Activated CD4-positive, alpha-beta T cell treated with anti-CD3 and anti-CD28 coated beads for 48 hours (primary cell): ENCODE measurements around the gene SERPINE3.

ENCODE experiments used
- DNase-seq: peaks from one replicate; pipeline ENCODE4 v3.0.0-alpha.2; 2020

SERPINE3 gene

GRCh38 chr13:51364404-51365008, 25.0 kb downstream of the SERPINE3 start:
- DNase-seq, result no peak

GRCh38 chr13:51370116-51370515, 30.6 kb downstream of the SERPINE3 start:
- no peak for DNase-seq

GRCh38 chr13:51370811-51371210, 31.3 kb downstream of the SERPINE3 start:
- no peak for DNase-seq

GRCh38 chr13:51371768-51372399, 32.4 kb downstream of the SERPINE3 start:
- DNase-seq, result no peak

GRCh38 chr13:51373451-51373850, 34.0 kb downstream of the SERPINE3 start:
- DNase-seq, result no peak

- DNase-seq, result no peak
These were observed 40.8 kb downstream of the SERPINE3 start for GRCh38 chr13:51380269-51380668.

GRCh38 chr13:51385114-51385513, 45.6 kb downstream of the SERPINE3 start:
- DNase-seq, result no peak

GRCh38 chr13:51394724-51395123, 55.2 kb downstream of the SERPINE3 start:
- DNase-seq, result no peak

GRCh38 chr13:51396352-51396751, 56.9 kb downstream of the SERPINE3 start:
- DNase-seq, result no peak

GRCh38 chr13:51397262-51397941, 57.9 kb downstream of the SERPINE3 start:
- DNase-seq, result no peak

GRCh38 chr13:51405176-51405575, 65.7 kb downstream of the SERPINE3 start:
- DNase-seq, result no peak

- DNase-seq, result no peak
These were observed 72.9 kb downstream of the SERPINE3 start for GRCh38 chr13:51412431-51412830.
